Activated T-cell treated with anti-CD3 and anti-CD28 coated beads for 48 hours (primary cell): ENCODE measurements around the gene WWOX.
A peak's percentile ranks its signal among the peaks of the same experiment; 100 is the strongest.

Experiments
- DNase-seq: peaks from one replicate; pipeline ENCODE4 v3.0.0-alpha.2; 2020; ENCODE audit warnings: low read depth

WWOX gene

GRCh38 chr16:78609402-78610274 is 510.2 kb downstream of the WWOX start:
- no peak for DNase-seq

DNA sequence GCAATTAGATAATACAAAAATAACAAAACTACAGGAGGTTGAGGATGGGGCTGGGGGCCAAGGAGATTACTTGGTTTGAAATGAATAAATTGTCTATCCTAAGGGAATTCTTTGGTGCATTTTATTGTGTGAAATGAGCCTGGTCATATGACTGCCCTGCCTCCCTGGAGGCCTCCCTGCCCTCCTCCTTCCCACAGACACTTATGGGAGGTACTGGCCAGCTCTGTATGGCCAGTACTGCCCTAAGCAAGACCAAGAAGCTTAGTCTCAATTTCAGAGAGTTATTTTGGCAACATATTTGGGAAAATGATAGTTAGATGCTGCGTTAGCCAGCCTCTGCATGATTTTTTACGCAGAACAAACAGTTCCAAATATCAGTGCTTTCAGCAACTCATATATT is 511.9 kb downstream of the WWOX start:
- no peak for DNase-seq

GRCh38 chr16:78619811-78620210 is 520.4 kb downstream of the WWOX start:
- no peak for DNase-seq

- DNase-seq: no peak
Measured at GRCh38 chr16:78620291-78620690, 520.8 kb downstream of the WWOX start.

DNA sequence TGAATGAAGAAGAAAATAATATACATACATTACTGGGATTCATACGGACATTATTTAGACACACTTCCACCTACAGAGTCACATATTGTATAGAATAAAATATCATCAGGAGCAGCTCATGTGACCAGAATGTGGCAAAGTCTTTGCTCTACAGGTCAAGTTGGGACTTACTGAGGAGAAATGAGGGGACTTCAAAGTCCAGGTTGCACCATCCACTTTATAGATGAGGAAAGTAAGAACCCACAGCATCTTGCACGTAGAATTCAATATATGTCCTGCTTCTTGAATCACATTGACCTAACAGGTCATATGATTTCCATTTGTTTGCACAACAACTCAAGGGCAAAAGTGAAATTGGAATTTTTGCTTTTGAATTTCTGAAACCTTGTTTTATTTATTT is 524.3 kb downstream of the WWOX start:
- DNase-seq: no peak

- no peak for DNase-seq
Measured at GRCh38 chr16:78624366-78624765, 524.9 kb downstream of the WWOX start.

DNA sequence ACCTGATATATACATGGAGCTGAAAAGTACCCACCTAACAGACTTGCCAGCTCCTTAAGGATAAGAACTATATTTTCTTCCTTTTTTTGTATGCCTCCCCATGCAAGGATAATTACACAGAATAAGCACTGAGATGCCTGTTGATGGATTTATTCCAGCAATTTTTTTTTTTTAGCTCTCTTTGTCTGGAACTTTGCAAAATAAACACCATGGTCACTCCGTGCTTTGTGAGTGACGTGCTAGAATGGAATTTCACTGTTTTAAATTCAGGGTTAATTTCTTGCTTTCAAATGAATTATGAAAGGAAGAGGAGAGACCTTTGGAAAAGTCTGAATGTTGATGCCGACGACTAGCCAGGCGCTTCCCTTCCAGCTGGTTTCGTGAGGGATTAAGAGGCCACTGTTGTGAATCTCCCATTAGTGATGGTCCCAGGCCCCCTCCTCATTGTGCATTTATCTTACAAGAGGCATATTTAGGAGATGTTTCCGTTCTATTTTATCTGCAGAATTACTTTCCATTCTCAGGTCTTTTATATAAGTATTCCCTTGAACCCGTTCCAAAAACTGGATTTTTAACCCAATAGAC is 529.1 kb downstream of the WWOX start:
- no peak for DNase-seq

- no peak for DNase-seq
Measured at GRCh38 chr16:78629173-78629572, 529.7 kb downstream of the WWOX start.

GRCh38 chr16:78630102-78630501 is 530.6 kb downstream of the WWOX start:
- DNase-seq: no peak

DNA sequence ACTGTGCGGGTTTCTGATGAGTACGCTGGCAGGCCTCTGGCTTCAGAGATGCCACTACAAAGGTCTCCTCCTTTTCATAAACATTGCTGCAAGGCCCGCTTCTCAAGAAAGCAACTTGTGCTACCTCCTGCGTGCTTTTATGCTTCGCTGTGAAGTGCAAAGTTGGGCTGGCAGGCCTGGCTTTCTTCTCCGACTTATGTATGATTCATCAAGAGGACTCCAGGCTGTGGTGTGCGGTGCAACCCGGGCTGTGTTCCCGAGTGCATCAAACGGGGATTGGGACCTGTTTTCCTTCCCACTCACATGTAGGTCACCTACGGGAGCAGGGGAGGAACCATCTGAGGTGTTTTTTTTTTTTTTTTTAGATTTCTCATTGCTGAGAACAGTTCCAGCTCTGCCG is 534.1 kb downstream of the WWOX start:
- no peak for DNase-seq

DNA sequence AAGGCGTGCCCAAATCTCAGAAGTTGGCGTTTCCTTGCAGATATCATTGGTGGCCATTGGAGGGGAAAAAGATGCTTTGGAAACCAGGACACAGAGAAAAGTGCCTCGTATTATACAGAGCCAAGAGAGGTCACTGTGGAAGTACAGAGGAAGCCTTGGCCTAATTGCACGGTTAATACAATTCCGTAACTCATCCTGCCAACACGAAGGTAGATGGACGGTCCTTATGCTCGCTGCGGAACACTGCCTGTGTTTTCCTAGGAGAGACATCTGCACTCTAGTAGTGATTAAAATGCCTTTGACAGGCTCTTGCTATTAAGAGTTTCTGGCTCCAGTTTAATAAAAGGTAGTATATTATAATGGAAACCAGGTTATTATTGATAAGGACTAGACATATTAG is 536.4 kb downstream of the WWOX start:
- no peak for DNase-seq

GRCh38 chr16:78638371-78638770 is 538.9 kb downstream of the WWOX start:
- DNase-seq: no peak

DNA sequence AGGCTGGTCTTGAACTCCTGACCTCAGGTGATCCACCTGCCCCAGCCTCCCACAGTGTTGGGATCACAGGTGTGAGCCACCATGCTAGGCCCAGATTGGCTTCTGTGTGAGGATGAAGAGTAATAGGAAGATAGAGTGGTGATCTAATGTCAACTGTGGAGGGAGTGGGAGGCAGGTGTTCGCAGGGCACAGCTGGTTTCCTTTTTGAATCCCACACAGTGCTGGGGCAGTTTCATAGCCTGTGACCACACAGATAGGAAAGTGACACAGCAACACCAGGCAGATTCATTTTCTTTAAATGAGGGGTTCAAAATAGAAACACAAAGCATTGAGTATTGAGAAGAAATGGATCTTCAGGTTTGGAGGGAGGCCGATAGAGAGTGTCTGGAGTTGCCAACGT is 540.3 kb downstream of the WWOX start:
- peak; percentile 3 for DNase-seq

DNA sequence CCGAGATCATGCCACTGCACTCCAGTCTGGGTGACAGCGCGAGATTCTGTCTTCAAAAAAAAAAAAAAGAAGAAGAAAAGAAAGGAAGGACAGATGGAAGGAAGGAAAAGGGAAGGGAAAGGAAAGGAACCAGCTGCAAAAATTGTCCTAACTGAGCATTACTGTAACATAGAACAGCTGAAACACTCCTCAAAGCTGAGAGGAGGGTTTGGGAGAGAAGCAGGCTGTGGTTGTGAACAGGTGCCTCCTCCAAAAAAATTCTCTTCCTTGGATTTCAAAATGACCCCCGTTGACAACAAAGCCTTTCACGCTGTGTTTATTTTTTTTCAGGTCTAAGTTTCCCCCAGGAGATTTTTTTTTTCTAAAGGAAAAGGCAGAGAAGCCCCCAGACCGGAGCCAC is 541.4 kb downstream of the WWOX start:
- DNase-seq: no peak

GRCh38 chr16:78641433-78641832 is 542.0 kb downstream of the WWOX start:
- no peak for DNase-seq

GRCh38 chr16:78642621-78643285 is 543.3 kb downstream of the WWOX start:
- no peak for DNase-seq

- no peak for DNase-seq
Measured at GRCh38 chr16:78645657-78646056, 546.2 kb downstream of the WWOX start.

GRCh38 chr16:78647019-78647418 is 547.6 kb downstream of the WWOX start:
- DNase-seq: no peak

- no peak for DNase-seq
Measured at GRCh38 chr16:78647491-78647890, 548.0 kb downstream of the WWOX start.

DNA sequence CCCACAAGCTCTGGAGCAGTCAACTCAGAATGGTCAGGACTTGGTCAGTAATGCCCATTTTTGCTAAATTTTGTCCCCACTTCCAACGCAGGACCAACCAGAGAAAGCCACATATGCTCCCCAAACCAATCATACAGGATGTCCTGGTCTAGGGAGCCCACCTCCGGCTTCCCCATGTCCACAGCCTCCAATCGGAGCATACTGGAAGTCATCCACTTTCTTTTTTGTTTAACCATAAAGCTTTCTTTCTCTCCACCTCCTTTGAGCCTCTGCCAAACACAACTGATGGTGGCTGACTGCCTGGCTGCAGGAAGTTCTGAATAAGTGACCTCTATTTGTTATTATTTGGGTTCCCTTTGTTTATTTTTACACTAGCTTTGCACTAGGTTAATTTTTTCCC is 549.1 kb downstream of the WWOX start:
- no peak for DNase-seq

DNA sequence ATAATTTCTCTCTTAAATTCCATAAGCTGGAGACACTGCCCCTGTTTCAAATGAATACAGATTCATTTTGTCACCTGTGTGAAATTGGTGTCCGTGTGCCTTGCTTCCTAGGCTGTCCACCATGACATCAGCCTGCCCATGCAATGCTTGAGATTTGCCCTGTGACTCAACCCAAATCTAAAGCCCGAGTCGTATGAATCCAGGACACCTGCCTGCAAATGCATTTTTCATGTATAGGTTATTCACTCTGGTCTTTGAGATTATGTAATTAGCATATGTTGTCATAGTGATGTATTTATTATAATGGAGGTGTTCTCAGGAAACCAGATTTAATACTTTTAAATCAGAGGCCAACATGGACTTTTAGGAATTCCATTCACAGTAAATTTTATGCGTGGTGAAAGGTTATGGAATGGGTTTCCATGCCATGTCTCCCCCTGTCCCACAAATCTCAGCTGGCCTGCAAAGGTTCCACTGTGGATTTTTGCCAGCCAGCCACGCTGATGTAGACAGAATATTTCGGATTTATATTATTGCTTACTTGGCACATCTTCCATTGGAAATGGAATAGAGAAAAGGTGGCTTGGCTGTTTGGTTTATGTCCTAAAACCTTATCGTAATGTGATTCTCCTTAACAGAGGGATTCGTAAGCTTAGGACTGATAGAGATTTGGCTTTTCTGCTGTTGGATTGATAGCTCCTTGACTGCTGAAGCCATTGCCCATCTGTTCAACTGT is 551.1 kb downstream of the WWOX start:
- DNase-seq: no peak

GRCh38 chr16:78654929-78655328 is 555.5 kb downstream of the WWOX start:
- DNase-seq: no peak
